GM23248 (cell line): ENCODE measurements around the gene TNP2. TPM values are rescaled to one million over a fixed set of nuclear protein-coding genes. Genes with fewer than 3 reads are reported as not detected.

ENCODE experiments used
- DNase-seq: peaks from one replicate; pipeline ENCODE4 v3.0.0-alpha.2; 2015
- H2AFZ ChIP-seq: fragments of 200-600 bp; sonication (generic); 2 replicates; pipeline ENCODE4 v1.6.1; 2016; ENCODE audit warnings: antibody characterized with exemption
- H3F3A ChIP-seq: fragments of 200-600 bp; sonication (generic); 2 replicates; pipeline ENCODE4 v1.6.1; 2016; ENCODE audit warnings: mild to moderate bottlenecking, antibody characterized with exemption, mixed run types; ENCODE audit not compliant: insufficient read depth
- H3K27ac ChIP-seq: fragments of 200-600 bp; sonication (generic); 2 replicates; pipeline ENCODE4 v1.5.1; 2016; ENCODE audit warnings: mild to moderate bottlenecking
- H3K27me3 ChIP-seq: fragments of 200-600 bp; sonication (generic); replicated peaks from 2 replicates; pipeline ENCODE4 v1.6.1; 2016; ENCODE audit warnings: mild to moderate bottlenecking; ENCODE audit not compliant: insufficient read depth
- H3K36me3 ChIP-seq: fragments of 200-600 bp; sonication (generic); 2 replicates; pipeline ENCODE4 v1.6.1; 2016; ENCODE audit warnings: low read depth, mild to moderate bottlenecking
- H3K4me1 ChIP-seq: fragments of 200-600 bp; sonication (generic); 2 replicates; pipeline ENCODE4 v1.6.1; 2016; ENCODE audit warnings: mild to moderate bottlenecking; ENCODE audit not compliant: insufficient read depth
- H3K4me2 ChIP-seq: fragments of 200-600 bp; sonication (generic); one replicate; pipeline ENCODE4 v1.6.1; 2016; ENCODE audit warnings: mild to moderate bottlenecking; ENCODE audit not compliant: unreplicated experiment
- H3K4me3 ChIP-seq: fragments of 200-600 bp; sonication (generic); 2 replicates; pipeline ENCODE4 v1.5.1; 2016; ENCODE audit warnings: mild to moderate bottlenecking
- H3K79me2 ChIP-seq: fragments of 200-600 bp; sonication (generic); 2 replicates; pipeline ENCODE4 v1.6.1; 2016; ENCODE audit warnings: mild to moderate bottlenecking; ENCODE audit not compliant: insufficient read depth
- H3K9ac ChIP-seq: fragments of 200-600 bp; sonication (generic); 2 replicates; pipeline ENCODE4 v1.6.1; 2016; ENCODE audit warnings: mild to moderate bottlenecking
- H3K9me2 ChIP-seq: fragments of 200-600 bp; sonication (generic); 2 replicates; pipeline ENCODE4 v1.6.1; 2016; ENCODE audit warnings: mixed run types, mild to moderate bottlenecking, moderate library complexity; ENCODE audit not compliant: insufficient read depth
- H3K9me3 ChIP-seq: fragments of 200-600 bp; sonication (generic); one replicate; pipeline ENCODE4 v1.6.1; 2017; ENCODE audit warnings: low read depth
- H4K20me1 ChIP-seq: fragments of 200-600 bp; sonication (generic); 2 replicates; pipeline ENCODE4 v1.6.0; 2016; ENCODE audit not compliant: insufficient read depth
- EZH2 ChIP-seq: fragments of 200-600 bp; sonication (generic); IDR thresholded peaks from 2 replicates; pipeline ENCODE4 v1.6.1; 2018; ENCODE audit warnings: antibody characterized with exemption, mild to moderate bottlenecking; ENCODE audit not compliant: insufficient read depth, poor library complexity, severe bottlenecking
- EZH2phosphoT487 ChIP-seq: fragments of 200-600 bp; sonication (generic); IDR thresholded peaks from 2 replicates; pipeline ENCODE4 v1.6.1; 2018; ENCODE audit warnings: antibody characterized with exemption, moderate library complexity, mild to moderate bottlenecking, low read depth; ENCODE audit not compliant: insufficient read depth
- whole genome bisulfite sequencing, 2 experiments: methylation state at CpG; one replicate each; pipeline ENCODE4 v1.1.6; 2015 to 2017; ENCODE audit warnings: low lambda C conversion rate in 2 of 2, low coverage in 1 of 2; ENCODE audit errors: missing lambda C conversion rate in 2 of 2; 5-methylcytosine and 5-hydroxymethylcytosine counted together
- in situ Hi-C: fragments of 300-500 bp; cut with MboI; formaldehyde crosslinking; loops from 2 replicates; pipeline ENCODE4 v1.15.0; 2020
- polyA plus RNA-seq: library from polyadenylated mRNA; unstranded; fragments of >200 nt; fragmentation: Nextera tagmentation; extraction: Ambion mirVana; gene quantifications from 2 replicates; pipeline ENCODE4 v1.2.1, GENCODE V29; 2016
- total RNA-seq: library from RNA; depleted of rRNA; stranded (reverse); fragments of >200 nt; shearing (Covaris generic); gene quantifications from 2 replicates; pipeline ENCODE4 v1.2.3, GENCODE V29; 2014

TNP2 gene
- total and polyA plus RNA-seq, 2 experiments from 2014 or later: not detected

- H3K27ac ChIP-seq: no peak overlapping the region
- H2AFZ ChIP-seq: no peak overlapping the region
- H3K27me3 ChIP-seq: 0 out of 2 replicates have a peak, but pooled peaks cover 4% of the 10 kb centered on the region
- H3K9me3 ChIP-seq: no peaks in the 10 kb centered on the region
- H3K79me2 ChIP-seq: no peaks in the 10 kb centered on the region
- in situ Hi-C loops: no loop called here
- no peaks in the 10 kb centered on the region for H3K36me3 ChIP-seq
- no peaks in the 10 kb centered on the region for H4K20me1 ChIP-seq
- no peaks in the 10 kb centered on the region for H3K4me1 ChIP-seq
- DNase-seq: no peak
- no peak overlapping the region for H3K4me3 ChIP-seq
- no peak overlapping the region for H3K9ac ChIP-seq
- no peaks in the 10 kb centered on the region for H3F3A ChIP-seq
- H3K4me2 ChIP-seq: no peak overlapping the region
- TF ChIP-seq EZH2phosphoT487 (no peak), EZH2 (no peak)
- H3K9me2 ChIP-seq: no peaks in the 10 kb centered on the region
These were observed 23.1 kb downstream of the TNP2 start for GRCh38 chr16:11245988-11246387.

GRCh38 chr16:11245222-11245737 lies 23.8 kb downstream of the TNP2 start:
- no peak overlapping the region for H3K9ac ChIP-seq
- H3K9me3 ChIP-seq: no peaks in the 10 kb centered on the region
- TF ChIP-seq EZH2 (no peak), EZH2phosphoT487 (no peak)
- no peaks in the 10 kb centered on the region for H3K79me2 ChIP-seq
- in situ Hi-C loops: no loop called here
- no peaks in the 10 kb centered on the region for H3F3A ChIP-seq
- no peak overlapping the region for H3K4me3 ChIP-seq
- 71 to 74% methylated on average over 5 of the region's 5 CpGs for WGBS, 2 experiments
- H2AFZ ChIP-seq: no peak overlapping the region
- no peaks in the 10 kb centered on the region for H3K4me1 ChIP-seq
- H3K27ac ChIP-seq: no peak overlapping the region
- no peaks in the 10 kb centered on the region for H4K20me1 ChIP-seq
- H3K4me2 ChIP-seq: no peak overlapping the region
- H3K27me3 ChIP-seq: 0 out of 2 replicates have a peak, but pooled peaks cover 4% of the 10 kb centered on the region
- H3K9me2 ChIP-seq: no peaks in the 10 kb centered on the region
- DNase-seq: no peak
- H3K36me3 ChIP-seq: no peaks in the 10 kb centered on the region

DNA sequence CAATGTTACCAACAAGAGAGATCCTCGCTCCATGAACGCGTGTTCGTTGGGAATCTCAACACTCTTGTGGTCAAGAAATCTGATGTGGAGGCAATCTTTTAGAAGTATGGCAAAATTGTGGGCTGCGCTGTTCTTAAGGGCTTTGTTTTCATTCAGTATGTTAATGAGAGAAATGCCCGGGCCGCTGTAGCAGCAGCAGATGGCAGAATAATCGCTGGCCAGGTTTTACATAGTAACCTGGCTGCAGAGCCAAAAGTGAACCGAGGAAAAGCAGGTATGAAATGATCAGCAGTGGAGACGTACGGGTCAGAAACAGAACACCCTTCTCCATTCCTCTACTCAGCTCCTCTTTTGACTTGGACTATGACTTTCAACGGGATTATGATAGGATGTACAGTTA lies 26.5 kb downstream of the TNP2 start:
- DNase-seq: no peak
- in situ Hi-C loops: loop anchor here (5.0 kb wide), 1 partner anchor 50 kb away; no protein-coding TSS in a partner anchor
- Histone ChIP-seq H3K9me3 (no peaks in the 10 kb centered on the region), H4K20me1 (no peaks in the 10 kb centered on the region), H3K27me3 (0 out of 2 replicates have a peak, but pooled peaks cover 4% of the 10 kb centered on the region), H3K9ac (no peak overlapping the region), H3K79me2 (no peaks in the 10 kb centered on the region), H3K27ac (no peak overlapping the region), H3F3A (no peaks in the 10 kb centered on the region), H3K4me1 (no peaks in the 10 kb centered on the region), H3K4me3 (no peak overlapping the region), H3K36me3 (no peaks in the 10 kb centered on the region), H2AFZ (no peak overlapping the region), H3K4me2 (no peak overlapping the region), H3K9me2 (no peaks in the 10 kb centered on the region)
- TF ChIP-seq EZH2phosphoT487 (no peak), EZH2 (no peak)
- WGBS, 2 experiments: 87 to 90% methylated on average over 12 of the region's 12 CpGs

DNA sequence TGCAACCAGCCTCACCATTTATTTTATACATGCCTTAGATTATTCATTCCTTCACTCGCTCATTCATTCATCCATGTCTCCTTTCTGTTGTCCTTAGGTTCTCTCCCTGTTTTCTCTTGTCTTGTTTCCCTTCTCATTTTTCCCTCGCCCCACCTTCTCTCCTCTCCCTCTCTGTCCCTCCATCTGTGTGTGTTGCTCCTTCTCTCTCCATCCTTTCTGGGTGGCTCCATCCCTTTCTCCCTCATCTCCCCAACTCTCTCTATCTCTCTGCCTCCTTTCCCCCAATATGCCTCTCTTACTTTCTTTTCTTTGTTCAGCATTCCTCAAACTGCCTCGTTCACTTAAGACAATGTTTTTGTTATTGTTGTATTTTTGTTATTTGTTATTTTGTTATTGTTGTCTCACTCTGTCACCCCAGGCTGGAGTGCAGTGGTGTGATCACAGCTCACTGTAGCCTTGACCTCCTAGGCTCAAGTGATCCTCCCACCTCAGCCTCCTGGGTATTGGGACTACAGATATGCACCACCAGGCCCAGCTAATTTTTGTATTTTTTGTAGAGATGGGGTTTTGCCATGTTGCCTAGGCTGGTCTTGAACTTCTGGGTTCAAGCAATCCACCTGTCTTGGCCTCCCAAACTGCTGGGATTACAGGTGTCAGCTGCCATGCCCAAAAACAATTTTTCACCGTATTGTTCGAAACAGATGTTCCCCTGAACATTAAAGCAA lies 27.5 kb downstream of the TNP2 start:
- H3K9me2 ChIP-seq: no peaks in the 10 kb centered on the region
- no peak for DNase-seq
- WGBS, 2 experiments: 80 to 85% methylated on average over 5 of the region's 5 CpGs
- H3K4me2 ChIP-seq: no peak overlapping the region
- H3K4me3 ChIP-seq: no peak overlapping the region
- H4K20me1 ChIP-seq: no peaks in the 10 kb centered on the region
- H3K9ac ChIP-seq: no peak overlapping the region
- H2AFZ ChIP-seq: no peak overlapping the region
- TF ChIP-seq EZH2phosphoT487 (no peak), EZH2 (no peak)
- H3F3A ChIP-seq: no peaks in the 10 kb centered on the region
- no peaks in the 10 kb centered on the region for H3K4me1 ChIP-seq
- H3K9me3 ChIP-seq: no peaks in the 10 kb centered on the region
- H3K27ac ChIP-seq: no peak overlapping the region
- H3K79me2 ChIP-seq: no peaks in the 10 kb centered on the region
- in situ Hi-C loops: loop anchor here (5.0 kb wide), 1 partner anchor 49 kb away; no protein-coding TSS in a partner anchor
- H3K36me3 ChIP-seq: no peaks in the 10 kb centered on the region
- H3K27me3 ChIP-seq: 0 out of 2 replicates have a peak, but pooled peaks cover 4% of the 10 kb centered on the region
